ENCODE results near the gene PTPRF.
A peak's percentile ranks its signal among the peaks of the same experiment; 100 is the strongest.
"Not testable (repeated sequence)": the region's sequence is repeated elsewhere in the genome, so short reads cannot be mapped to it uniquely, and the experiment has no call there.

Gene PTPRF

GRCh38 chr1:43639976-43640794, 109.5 kb downstream of the PTPRF start:
- peak; percentile 26 for DNase-seq

- no peak for DNase-seq
These were observed 113.9 kb downstream of the PTPRF start for GRCh38 chr1:43644558-43644957.

DNA sequence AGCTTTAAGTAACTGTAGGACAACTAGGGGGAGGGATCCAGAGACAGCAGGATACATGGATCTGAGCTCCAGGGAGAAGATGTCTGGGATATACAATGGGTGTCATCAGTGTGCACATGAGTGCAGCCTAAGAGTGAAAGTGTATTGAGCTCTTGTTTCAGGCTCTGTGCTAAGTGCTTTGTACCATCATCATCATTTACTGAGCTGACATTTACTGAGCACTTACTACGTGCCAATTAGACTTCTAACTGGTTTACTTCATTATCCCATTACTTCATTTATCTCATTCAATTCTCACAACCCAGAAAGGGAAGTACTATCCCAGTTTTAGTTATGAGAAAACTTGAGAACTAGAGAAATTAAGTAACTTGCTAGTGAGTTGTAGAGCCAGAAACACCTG, 114.8 kb downstream of the PTPRF start:
- no peak for DNase-seq

GRCh38 chr1:43647331-43647730, 116.6 kb downstream of the PTPRF start:
- not testable (repeated sequence) for DNase-seq

DNA sequence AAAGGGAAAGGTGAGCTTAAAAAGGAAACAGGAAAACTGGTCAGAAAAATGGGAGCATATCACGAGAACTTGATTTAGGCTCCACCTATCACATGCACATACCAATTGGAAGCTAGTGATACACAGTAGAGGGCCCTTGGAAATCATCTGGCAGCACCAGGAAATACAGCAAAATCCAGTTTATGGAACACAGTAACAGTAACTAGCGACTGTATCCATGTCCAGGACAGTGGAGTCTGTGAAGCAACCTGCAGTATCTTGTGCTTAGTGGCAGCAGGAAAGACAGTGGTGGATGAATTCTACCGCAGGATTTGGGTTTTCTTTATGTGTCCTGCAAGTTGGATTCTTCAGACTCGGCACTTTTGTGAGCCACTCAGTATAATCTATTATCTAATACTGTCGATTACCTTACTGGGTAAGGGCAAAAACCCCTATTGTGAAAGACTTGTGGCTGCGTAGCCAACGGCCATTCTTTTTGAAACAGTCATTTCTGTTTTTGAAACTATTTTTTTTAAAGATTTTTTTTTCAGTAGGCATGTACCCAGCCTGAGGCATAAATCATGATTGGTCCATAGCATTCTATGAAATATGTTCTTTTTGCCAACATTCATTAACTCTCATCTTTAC, 117.7 kb downstream of the PTPRF start:
- no peak for DNase-seq

GRCh38 chr1:43648876-43649477, 118.3 kb downstream of the PTPRF start:
- no peak for DNase-seq

DNA sequence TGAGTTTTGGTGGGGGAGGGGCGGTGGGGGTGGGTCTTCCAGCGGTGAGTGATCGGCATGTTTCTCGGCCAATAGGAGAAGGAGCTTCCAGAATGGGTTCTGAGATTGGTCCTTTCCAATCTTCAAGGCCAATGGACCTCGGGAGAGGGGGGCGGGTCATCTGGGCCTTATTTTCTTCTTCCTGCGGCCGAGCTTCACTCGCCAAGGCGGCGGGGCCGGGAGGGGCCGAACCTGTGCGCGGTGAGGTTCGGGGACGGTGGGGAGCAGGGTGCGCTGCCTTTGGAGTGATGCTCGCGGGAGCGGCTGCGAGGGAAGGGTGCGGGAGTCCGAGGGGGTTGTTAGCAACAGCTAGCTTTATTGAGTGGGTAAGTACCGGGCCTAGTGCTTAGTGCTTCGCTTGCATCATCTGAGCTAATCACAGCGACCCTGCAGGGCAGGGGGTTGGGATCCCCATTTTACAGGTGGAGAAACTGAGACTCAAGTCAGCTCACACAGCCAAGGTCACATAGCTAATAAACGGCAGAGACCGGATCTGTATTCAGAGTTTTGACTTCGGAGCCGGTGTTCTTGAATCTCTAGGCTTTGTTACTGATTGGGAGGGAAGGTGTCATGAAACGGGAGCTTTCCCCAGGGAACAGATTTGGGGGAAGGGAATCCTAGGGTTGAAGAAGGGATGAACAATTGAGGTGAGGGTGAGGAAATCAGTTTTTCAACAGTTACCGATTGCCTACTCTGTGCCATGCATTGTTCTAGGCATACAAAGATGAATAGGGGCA, 119.8 kb downstream of the PTPRF start:
- peak; percentile 96 for DNase-seq

DNA sequence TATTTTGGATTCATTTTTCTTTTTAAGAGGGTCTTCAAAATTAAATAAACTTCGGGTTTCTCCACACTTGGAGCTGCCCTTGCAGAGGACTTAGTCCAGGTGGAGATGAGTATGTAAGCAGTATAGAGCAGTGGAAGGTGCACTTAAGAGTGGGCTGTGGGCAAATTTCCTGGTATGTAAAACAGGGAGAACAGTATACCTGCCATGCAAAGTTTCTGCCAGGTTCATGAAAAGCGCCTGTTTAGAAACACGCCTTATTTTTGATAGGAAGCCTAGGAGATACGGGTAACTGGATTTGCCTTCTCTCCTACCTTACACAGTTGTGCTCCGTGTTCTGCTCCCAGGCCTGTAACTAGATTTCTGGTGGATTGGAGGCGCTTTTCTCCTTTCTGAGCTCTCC, 120.5 kb downstream of the PTPRF start:
- DNase-seq: no peak

- DNase-seq: no peak
These were observed 121.2 kb downstream of the PTPRF start for GRCh38 chr1:43651902-43652301.

GRCh38 chr1:43653339-43653738, 122.7 kb downstream of the PTPRF start:
- no peak for DNase-seq

DNA sequence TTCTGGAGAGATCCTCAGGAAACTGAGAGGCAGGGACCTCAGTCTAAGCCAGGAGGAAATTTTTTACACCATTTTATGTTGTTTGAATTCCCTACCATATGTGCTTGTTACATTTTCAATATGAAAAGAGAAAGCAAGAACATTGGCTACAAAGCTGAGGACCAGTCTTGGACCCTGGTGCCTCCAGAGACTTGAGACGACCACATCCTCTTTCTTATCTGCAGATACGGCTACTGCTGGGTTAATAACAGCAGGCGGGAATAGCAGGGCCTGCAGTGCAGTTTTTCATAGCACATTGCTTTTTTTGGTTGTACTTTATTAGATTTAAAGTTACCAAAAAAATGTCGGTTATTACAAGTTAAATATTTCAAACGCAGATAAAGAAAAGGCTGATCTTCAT, 123.2 kb downstream of the PTPRF start:
- DNase-seq: no peak

GRCh38 chr1:43655953-43656352, 125.3 kb downstream of the PTPRF start:
- DNase-seq: no peak

DNA sequence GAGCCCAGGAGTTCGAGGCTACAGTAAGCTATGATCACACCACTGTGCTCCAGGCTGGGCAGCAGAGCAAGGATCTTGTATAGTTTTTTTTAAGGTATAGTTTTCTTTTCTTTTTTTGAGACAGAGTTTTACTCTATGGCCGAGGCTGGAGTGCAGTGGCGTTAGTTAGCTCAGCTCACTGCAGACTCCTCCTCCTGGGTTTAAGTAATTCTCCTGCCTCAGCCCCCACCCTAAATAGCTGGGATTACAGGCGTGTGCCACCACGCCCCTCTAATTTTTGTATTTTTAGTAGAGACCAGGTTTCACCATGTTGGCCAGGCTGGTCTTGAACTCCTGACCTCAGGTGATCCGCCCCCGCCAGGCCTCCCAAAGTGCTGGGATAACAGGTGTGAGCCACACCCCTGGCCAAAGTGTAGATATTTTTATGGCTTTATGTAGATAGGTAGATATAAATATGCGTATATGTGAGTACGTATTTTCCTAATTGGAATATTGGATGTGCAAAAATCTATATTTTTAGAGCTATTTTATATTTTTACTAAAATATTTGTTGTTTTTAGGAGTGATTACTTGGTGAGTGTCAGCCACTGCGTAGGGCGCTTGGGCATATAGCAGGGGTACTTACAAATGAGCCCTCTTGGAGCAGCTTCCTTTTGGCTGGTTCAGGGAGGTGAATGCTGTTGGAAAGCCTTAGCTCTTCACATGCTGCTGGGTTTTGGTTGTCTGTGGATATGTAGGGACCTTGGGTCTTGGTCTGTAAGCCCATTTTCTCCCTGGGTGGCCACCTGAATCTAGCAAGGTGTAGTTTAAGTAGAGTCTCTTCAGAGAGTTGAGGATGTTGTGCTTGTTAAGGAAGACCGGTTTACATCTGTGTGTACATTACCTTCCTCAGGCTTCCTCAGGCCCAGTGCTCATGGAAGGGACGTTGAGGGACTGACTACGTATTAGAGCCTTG, 128.8 kb downstream of the PTPRF start:
- no peak for DNase-seq

- DNase-seq: no peak
These were observed 129.7 kb downstream of the PTPRF start for GRCh38 chr1:43660355-43660754.

GRCh38 chr1:43664369-43664768, 133.7 kb downstream of the PTPRF start:
- DNase-seq: no peak

GRCh38 chr1:43666608-43667007, 135.9 kb downstream of the PTPRF start:
- no peak for DNase-seq

DNA sequence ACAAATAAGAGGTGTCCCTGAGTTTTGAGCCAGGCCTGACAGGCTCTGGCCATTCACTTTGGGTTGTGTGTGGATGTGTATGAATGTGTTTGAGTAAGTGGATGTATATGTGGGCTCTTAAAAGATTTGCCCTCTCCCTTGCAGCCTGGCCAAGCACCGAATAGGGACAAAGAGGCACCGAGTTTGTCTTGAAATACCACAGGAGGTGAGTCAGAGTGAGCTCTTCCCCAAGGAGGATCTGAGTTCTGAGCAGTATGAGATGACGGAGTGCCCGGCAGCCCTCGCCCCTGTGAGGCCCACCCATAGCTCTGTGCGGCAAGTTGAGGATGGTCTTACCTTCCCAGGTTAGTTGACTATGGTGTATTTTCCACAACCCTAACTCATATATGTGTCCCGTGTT, 138.3 kb downstream of the PTPRF start:
- DNase-seq: no peak

DNA sequence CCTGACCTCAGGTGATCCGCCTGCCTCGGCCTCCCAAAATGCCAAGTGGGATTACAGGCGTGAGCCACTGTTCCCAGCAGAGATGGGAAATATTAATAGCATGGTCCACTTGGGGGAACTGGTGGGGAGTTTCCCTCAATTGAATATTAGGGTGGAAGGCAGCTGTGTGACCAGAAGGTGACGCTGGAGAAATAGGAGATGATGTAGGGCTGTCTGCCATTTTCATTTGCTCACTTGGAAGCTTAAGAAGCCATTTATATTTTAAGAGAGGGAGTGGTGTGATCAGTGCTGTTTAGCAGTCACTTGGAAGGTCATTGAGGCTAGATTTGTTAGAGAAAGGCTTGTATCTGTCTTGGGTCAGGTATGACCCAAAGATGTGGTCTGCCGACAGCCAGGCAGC, 139.2 kb downstream of the PTPRF start:
- no peak for DNase-seq

GRCh38 chr1:43671193-43671592, 140.5 kb downstream of the PTPRF start:
- DNase-seq: no peak

GRCh38 chr1:43671626-43672330, 141.1 kb downstream of the PTPRF start:
- DNase-seq: no peak

DNA sequence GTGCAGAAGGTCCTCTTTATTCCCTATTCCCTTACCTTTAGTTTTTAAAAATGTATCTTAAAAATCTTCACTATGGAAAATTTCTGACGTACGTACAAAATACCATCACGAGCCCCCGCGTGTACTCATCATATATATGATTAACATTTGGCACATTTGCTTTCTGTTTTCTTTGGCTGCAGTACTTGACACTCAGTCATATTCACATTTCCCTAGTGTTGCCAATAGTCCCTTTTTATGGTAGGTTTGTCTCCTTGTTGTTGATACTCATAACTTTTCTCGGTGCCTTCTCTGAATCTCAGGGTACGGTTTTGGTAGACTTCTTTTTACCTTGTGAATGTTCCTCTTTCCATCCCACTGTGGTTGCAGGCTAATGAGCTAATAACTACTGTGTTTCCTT, 142.6 kb downstream of the PTPRF start:
- no peak for DNase-seq
